GM19193 (cell line): ENCODE data around the gene NXPE1.

Source experiments
- POLR2A ChIP-seq: IDR thresholded peaks from 4 replicates; pipeline ENCODE4 v1.6.1; 2011; ENCODE audit not compliant: insufficient read depth, insufficient read length; ENCODE audit errors: extremely low read depth

NXPE1 gene

GRCh38 chr11:114571712-114572111 lies 12.0 kb upstream of the NXPE1 start:
- no peak for TF ChIP-seq POLR2A

DNA sequence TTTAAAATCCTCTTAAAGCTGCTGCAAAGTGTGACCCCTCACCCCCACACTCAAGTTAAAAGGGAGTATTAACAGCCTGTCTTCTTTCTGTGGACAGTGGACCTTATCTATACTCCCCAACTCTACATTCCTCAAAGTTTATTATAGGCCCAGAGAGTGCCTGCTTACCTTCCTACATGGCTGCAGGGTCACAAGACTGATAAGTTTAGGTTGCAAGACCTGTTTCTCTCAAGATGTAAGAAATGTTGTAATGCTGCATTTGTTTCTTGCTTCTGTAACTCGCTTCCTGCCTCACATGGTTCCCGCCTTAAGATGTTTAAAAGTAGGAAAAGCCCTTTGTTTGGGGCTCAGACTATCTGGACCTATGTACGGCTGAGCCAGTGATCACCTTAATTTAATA lies 10.1 kb upstream of the NXPE1 start:
- TF ChIP-seq POLR2A, result no peak

GRCh38 chr11:114566276-114566675 lies 6.6 kb upstream of the NXPE1 start:
- no peak for TF ChIP-seq POLR2A

GRCh38 chr11:114564831-114565230 lies 5.2 kb upstream of the NXPE1 start:
- TF ChIP-seq POLR2A, result no peak

- no peak for TF ChIP-seq POLR2A
These were observed 3.4 kb upstream of the NXPE1 start for GRCh38 chr11:114563077-114563476.

DNA sequence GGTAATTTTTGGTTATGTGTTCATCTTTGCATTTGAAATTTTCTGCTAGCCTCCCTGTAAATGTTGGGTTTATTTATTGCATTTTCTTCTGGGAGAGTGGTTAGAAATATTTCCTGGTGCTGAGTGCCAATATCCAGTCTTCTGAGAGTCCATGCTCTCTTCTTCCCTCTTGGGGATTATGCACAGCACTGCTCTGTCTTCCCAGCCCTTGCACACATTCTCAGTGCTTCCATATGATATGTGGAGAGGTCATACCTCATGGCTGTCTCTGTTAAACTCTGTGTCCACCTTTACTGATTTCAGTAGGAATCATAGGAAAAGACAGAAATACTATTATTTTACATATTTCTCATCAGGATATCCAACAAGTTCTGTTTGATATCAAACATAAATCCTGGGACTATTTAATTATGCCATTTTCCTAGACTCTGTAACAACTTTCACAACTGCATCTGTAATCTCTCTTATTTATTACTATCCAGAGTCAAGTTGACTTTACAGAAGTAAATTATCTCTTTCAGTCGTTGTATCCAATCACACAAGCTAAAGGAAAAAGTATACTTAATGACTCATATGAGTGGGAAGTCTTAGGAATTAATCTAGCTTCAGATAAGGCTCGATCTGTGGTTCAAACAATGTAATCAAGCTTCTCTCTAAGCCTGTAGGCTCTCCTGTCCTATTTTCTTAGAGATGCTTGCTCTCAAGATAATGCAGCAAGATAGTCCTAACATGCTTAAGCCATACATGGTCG lies 2.7 kb upstream of the NXPE1 start:
- no peak for TF ChIP-seq POLR2A

DNA sequence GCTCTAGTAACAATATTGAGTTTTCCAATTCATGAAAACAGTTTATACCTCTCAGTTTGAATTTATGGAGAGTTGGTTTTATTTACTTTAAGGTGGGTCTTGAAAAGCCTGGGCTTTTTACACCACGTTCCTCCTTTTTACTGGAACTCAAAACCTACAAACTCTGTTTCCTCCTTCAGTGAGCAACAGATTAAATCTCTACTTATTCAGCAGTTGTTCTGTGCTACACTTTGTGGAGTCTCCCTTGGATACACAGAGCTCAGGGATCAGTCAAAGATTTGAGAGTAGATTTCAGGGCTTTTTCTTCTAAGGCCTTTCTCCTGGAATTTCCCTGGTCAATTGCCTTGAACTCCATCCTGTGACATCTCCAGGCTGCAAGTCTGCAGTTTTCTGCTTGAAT lies 3.5 kb downstream of the NXPE1 start:
- no peak for TF ChIP-seq POLR2A

DNA sequence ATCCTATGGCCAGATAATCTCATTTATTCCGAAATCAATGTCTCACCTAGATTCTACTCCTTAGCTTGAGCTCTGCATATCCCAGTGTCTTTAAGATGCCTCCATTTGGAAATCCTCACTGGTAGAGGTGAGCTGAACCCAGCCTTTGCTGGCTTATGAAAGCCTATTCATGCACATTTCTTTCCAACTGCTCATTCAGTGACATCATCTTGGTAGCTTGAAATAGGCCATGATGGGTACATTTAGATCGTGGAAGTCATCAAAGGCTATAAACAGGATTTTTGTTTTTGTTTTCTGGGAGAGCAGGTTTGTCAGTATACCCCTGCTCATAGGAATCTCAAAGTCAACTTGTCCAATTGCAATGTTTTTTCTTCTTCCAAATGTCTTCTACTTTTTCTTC lies 6.0 kb downstream of the NXPE1 start:
- no peak for TF ChIP-seq POLR2A

GRCh38 chr11:114551060-114551459 lies 8.6 kb downstream of the NXPE1 start:
- TF ChIP-seq POLR2A, result no peak

DNA sequence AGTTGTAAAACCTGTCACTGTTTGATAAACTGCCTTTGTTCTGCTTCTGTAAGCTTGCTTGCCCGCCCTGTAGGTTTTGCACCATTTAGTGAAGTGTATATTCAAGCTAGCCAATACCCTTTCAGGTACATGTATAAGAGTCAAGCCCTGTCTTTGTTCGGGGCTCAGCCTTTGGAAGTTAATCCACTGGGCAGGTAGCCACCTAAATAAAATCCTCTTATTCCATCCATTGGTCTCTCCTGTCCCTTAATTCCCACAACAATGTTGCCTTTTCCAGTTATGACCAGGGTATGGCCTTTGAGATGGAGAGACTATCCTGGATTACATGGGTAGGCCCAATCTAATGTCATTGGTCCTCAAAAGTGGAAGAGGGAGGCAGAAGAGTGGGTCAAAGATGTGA lies 34.0 kb downstream of the NXPE1 start:
- no peak for TF ChIP-seq POLR2A

- TF ChIP-seq POLR2A, result no peak
These were observed 35.6 kb downstream of the NXPE1 start for GRCh38 chr11:114524122-114524521.

GRCh38 chr11:114522818-114523217 lies 36.9 kb downstream of the NXPE1 start:
- no peak for TF ChIP-seq POLR2A

DNA sequence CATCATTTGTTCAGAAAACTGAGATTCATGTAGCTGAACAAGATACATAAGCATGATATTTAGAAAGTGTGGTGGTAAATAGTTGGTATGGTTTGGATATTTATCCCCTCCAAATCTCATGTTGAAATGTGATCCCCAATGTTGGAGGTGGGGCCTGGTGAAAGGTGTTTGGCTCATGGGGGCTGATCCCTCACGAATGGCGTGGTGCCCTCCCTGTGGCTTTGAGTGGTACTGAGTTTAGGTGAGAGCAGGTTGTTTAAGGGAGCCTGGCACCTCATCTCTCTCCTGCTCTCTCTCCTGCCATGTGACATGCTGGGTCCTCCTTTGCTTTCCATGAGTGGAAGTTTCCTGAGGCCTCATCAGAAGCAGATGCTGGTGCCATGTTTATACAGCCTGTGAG lies 48.1 kb downstream of the NXPE1 start:
- TF ChIP-seq POLR2A, result no peak

DNA sequence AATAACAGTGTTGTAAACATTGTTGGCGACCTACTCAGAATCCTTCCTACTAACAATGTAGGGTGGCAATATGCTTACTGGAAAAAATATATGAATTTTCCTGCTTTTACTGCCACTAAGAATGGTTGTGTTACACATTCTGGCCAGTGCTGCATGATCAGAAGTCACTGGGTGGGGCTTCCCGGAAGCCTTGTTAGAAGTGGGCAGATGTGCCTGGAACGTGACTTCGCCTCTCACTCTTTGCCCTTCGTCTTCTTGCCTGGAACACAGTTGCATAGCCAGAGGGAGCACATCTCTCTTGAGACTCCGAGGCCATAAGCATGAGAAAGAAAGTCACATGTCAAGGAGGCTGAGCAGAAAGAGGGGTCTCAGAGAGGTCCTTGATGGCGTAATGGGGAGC lies 48.6 kb downstream of the NXPE1 start:
- no peak for TF ChIP-seq POLR2A

DNA sequence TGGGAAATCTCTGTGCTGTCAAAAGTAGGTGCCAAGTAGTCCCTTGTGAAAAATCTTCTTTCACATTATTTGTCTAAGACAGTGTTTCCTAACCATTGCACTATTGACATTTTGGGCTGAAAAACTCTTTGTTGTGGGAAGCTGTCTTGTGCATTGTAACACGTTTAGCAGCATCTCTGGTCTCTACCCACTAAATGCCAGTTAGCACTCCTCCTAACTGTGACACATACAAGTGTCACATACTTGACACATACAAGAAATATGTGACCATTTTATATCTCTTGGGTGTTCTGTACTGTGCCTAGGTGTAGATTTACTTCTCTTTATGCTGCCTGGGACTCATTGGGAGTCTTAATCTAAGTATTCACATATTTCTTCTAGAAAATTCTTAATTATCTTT lies 57.8 kb downstream of the NXPE1 start:
- no peak for TF ChIP-seq POLR2A

DNA sequence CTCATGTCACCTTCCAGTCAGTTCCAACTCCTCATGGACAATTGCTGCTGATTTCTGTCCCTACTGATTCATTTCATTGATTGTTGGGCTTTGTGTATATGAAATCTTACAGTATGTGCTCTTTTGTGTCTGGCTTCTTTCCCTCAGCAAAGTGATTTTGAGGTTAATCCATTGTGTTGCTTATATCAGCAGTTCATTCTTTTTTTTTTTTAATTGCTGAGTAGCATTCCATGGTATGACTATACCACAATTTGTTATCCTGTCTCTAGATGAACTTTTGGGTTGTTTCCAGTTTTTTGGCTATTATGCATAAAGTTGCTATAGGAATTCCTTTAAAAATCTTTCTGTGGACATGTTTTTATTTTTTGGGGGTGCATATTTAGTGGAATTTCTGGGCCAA lies 59.9 kb downstream of the NXPE1 start:
- TF ChIP-seq POLR2A, result no peak

GRCh38 chr11:114496915-114497314 lies 62.8 kb downstream of the NXPE1 start:
- no peak for TF ChIP-seq POLR2A
